Measurements from ENCODE around the gene GAD1. TPM values are rescaled to one million over a fixed set of nuclear protein-coding genes. Genes with fewer than 3 reads are reported as not detected.

GAD1 gene
- total and polyA plus RNA-seq, 2 of the 4 experiments (the other 2 are of a cell fraction) = not detected

- no peak overlapping the region for H3K14ac ChIP-seq (replicated peaks; ENCODE audit: low read depth, low read length)
- H3K56ac ChIP-seq (ENCODE audit: extremely low read depth, insufficient read depth, low read length) = no peak overlapping the region
- TF ChIP-seq RFX5 (IDR thresholded peaks at IDR 0.05; ENCODE audit: low read depth, low read length) (no peak), CTCF (conservative IDR thresholded peaks at IDR 0.05; ENCODE audit: low read depth, low read length) (no peak), POLR2A (IDR thresholded peaks at IDR 0.05; ENCODE audit: low read depth, low read length) (no peak), NFE2L2 (IDR thresholded peaks at IDR 0.05; ENCODE audit: low read depth, low read length) (no peak), FOS (IDR thresholded peaks at IDR 0.05; ENCODE audit: low read depth, low read length) (no peak), USF2 (IDR thresholded peaks at IDR 0.05; ENCODE audit: low read depth, low read length) (no peak), RAD21 (IDR thresholded peaks at IDR 0.05; ENCODE audit: low read length) (no peak), MXI1 (IDR thresholded peaks at IDR 0.05; ENCODE audit: borderline replicate concordance, low read depth, low read length) (no peak), BHLHE40 (IDR thresholded peaks at IDR 0.05; ENCODE audit: low read depth, low read length) (no peak), CEBPB (IDR thresholded peaks at IDR 0.05; ENCODE audit: low read depth, low read length) (no peak), ELK1 (IDR thresholded peaks at IDR 0.05; ENCODE audit: borderline replicate concordance, low read depth, low read length) (no peak)
- H3K23ac ChIP-seq (ENCODE audit: low read depth, low read length) = no peak overlapping the region
- in situ Hi-C loops (cut with MboI; ENCODE audit: low sequenced_read_pairs) (no loop called here), intact Hi-C loops (cut with micrococcal nuclease) (no loop called here), dilution Hi-C loops (cut with HindIII; ENCODE audit: low sequenced_read_pairs, unreplicated experiment) (no loop called here)
- CTCF ChIA-PET = no interaction called here
- DNase-seq = no peak
- no peak overlapping the region for H2BK20ac ChIP-seq (ENCODE audit: low read depth, low read length)
- peaks cover 32% of the 10 kb centered on the region for H3K27me3 ChIP-seq (ENCODE audit: control insufficient read depth, insufficient read depth, low read length)
- no peak overlapping the region for H2AK9ac ChIP-seq (replicated peaks; ENCODE audit: low read depth, low read length, poor library complexity)
- no peak overlapping the region for H3K4ac ChIP-seq (ENCODE audit: low read depth, low read length)
- H3K27ac ChIP-seq (ENCODE audit: insufficient read depth, low read length) = no peak overlapping the region
- H3K9me1 ChIP-seq (ENCODE audit: insufficient read depth, low read length) = no peaks in the 10 kb centered on the region
- H2AK5ac ChIP-seq (ENCODE audit: low read depth, low read length) = no peak overlapping the region
- no peak overlapping the region for H2BK5ac ChIP-seq (ENCODE audit: low read depth, low read length, poor library complexity, severe bottlenecking)
- POLR2A ChIA-PET (ENCODE audit: unreplicated experiment) = no interaction called here
- 52% methylated on average over 4 of the region's 6 CpGs; no CpG with 5 or more reads in 1 of the 2 experiments for WGBS, 2 experiments (ENCODE audit: extremely low coverage in 2 of 2, insufficient read length in 1 of 2)
- H2AFZ ChIP-seq (replicated peaks; ENCODE audit: low read length, poor library complexity) = no peak overlapping the region
- BruUV-seq (replicated peaks) = no TSS peak
- H3K36me3 ChIP-seq (ENCODE audit: control insufficient read depth, insufficient read depth, low read length) = no peaks in the 10 kb centered on the region
- H4K91ac ChIP-seq (ENCODE audit: insufficient read depth, low read depth, low read length) = no peak overlapping the region
- no peak overlapping the region for H2BK120ac ChIP-seq (ENCODE audit: low read depth, low read length)
- no peaks in the 10 kb centered on the region for H3K79me1 ChIP-seq (ENCODE audit: low read depth in 1 of 2, low read length in 2 of 2)
- no peak overlapping the region for H3K18ac ChIP-seq (ENCODE audit: low read depth, low read length)
- H3K9me3 ChIP-seq (ENCODE audit: control insufficient read depth, insufficient read depth, low read length) = no peaks in the 10 kb centered on the region
- no peak overlapping the region for H3K4me3 ChIP-seq (ENCODE audit: insufficient read depth, low read depth, low read length)
- H3K4me2 ChIP-seq (ENCODE audit: low read depth, low read length) = no peak overlapping the region
- H4K5ac ChIP-seq (ENCODE audit: low read depth, low read length) = no peak overlapping the region
- H3K9ac ChIP-seq (ENCODE audit: low read depth, low read length) = no peak overlapping the region
- no peaks in the 10 kb centered on the region for H4K20me1 ChIP-seq (ENCODE audit: insufficient read depth, low read length)
- ATAC-seq (ENCODE audit: low read depth) = no peak
- no peaks in the 10 kb centered on the region for H3K4me1 ChIP-seq (ENCODE audit: control insufficient read depth, insufficient read depth, low read length)
- H4K8ac ChIP-seq (ENCODE audit: low read depth in 2 of 2, low read length in 2 of 2) = no peak overlapping the region
- no peak overlapping the region for H2BK15ac ChIP-seq (ENCODE audit: low read depth, low read length)
These were observed 11.3 kb downstream of the GAD1 start for GRCh38 chr2:170827841-170828532.

Measured in IMR-90 (cell line).